Ecto neural progenitor cell (in vitro differentiated cells): ENCODE data around the gene ELMO3.

Source experiments
- DNase-seq: peaks from one replicate; pipeline ENCODE4 v3.0.0-alpha.2; 2018; ENCODE audit warnings: low spot score

The ELMO3 gene

GRCh38 chr16:67164599-67165061 lies 34.3 kb upstream of the ELMO3 start, which contains the start of gene HSF4:
TSS of gene HSF4 (plus strand) at chr16:67164745. CDS start at chr16:67164812, 67 bp downstream.
- DNase-seq, result peak; percentile 61

GRCh38 chr16:67165121-67166078 lies 33.5 kb upstream of the ELMO3 start:
- DNase-seq, result peak; percentile 60

GRCh38 chr16:67166110-67166547 lies 32.8 kb upstream of the ELMO3 start:
- DNase-seq, result peak; percentile 48

- DNase-seq, result no peak
Measured at GRCh38 chr16:67166598-67167168, 32.2 kb upstream of the ELMO3 start.

GRCh38 chr16:67167588-67167987 lies 31.3 kb upstream of the ELMO3 start:
- DNase-seq, result no peak

- DNase-seq, result no peak
Measured at GRCh38 chr16:67169011-67169451, 29.9 kb upstream of the ELMO3 start.

GRCh38 chr16:67169642-67170167 lies 29.2 kb upstream of the ELMO3 start:
- DNase-seq, result peak; percentile 88

- DNase-seq, result peak; percentile 90
Measured at GRCh38 chr16:67170168-67170948, 28.6 kb upstream of the ELMO3 start, which contains the start of gene NOL3. TSS of gene NOL3 (plus strand) at chr16:67170538.

- DNase-seq, result no peak
Measured at GRCh38 chr16:67170949-67171649, 27.8 kb upstream of the ELMO3 start.

- DNase-seq, result no peak
Measured at GRCh38 chr16:67173323-67173722, 25.6 kb upstream of the ELMO3 start.

GRCh38 chr16:67173808-67174705 lies 24.9 kb upstream of the ELMO3 start:
- peak; percentile 82 for DNase-seq

GRCh38 chr16:67174706-67175231 lies 24.2 kb upstream of the ELMO3 start:
- DNase-seq, result no peak

GRCh38 chr16:67176662-67177061 lies 22.3 kb upstream of the ELMO3 start:
- no peak for DNase-seq

GRCh38 chr16:67177743-67178699 lies 20.9 kb upstream of the ELMO3 start:
- peak; percentile 76 for DNase-seq

- no peak for DNase-seq
Measured at GRCh38 chr16:67179421-67180080, 19.4 kb upstream of the ELMO3 start.

- DNase-seq, result no peak
Measured at GRCh38 chr16:67180166-67180565, 18.8 kb upstream of the ELMO3 start.

- DNase-seq, result no peak
Measured at GRCh38 chr16:67181346-67181745, 17.6 kb upstream of the ELMO3 start.

GRCh38 chr16:67182288-67182687 lies 16.6 kb upstream of the ELMO3 start:
- no peak for DNase-seq
